IMR-90 (cell line): ENCODE results near the gene SALL4. TPM values are rescaled to one million over a fixed set of nuclear protein-coding genes. Genes with fewer than 3 reads are reported as not detected.

Experiments
- ATAC-seq: fragments of 200-7000 bp; cut with Tn5 transposase; 2 replicates; pipeline ENCODE4 v1.9.1; 2020; ENCODE audit warnings: low read depth, mild to moderate bottlenecking, moderate library complexity
- BruUV-seq: library from RNA; stranded (reverse); fragments of 400-500 nt; replicated peaks from 2 replicates; lab custom pipeline; 2021; lab: Mats Ljungman, UMichigan
- CTCF ChIA-PET: fragments of 300-600 bp; formaldehyde crosslinking; extraction: SDS; loops from one replicate; lab custom pipeline; 2021; ENCODE audit warnings: antibody characterized with exemption; lab: Yijun Ruan, JAX
- POLR2A ChIA-PET: fragments of 300-600 bp; sonication (Branson Sonifier 250); formaldehyde crosslinking; loops from one replicate; lab custom pipeline; 2022; ENCODE audit warnings: antibody characterized with exemption; ENCODE audit not compliant: unreplicated experiment; lab: Charles Lee
- DNase-seq: peaks from one replicate; pipeline ENCODE4 v3.0.0; 2013
- H2AFZ ChIP-seq: replicated peaks from 2 replicates; pipeline ENCODE3; 2013; ENCODE audit warnings: low read length, mild to moderate bottlenecking; ENCODE audit not compliant: poor library complexity
- H2AK5ac ChIP-seq: 2 replicates; pipeline ENCODE4 v1.6.1; 2013; ENCODE audit warnings: low read depth, low read length, inconsistent platforms
- H2AK9ac ChIP-seq: replicated peaks from 2 replicates; pipeline ENCODE3; 2013; ENCODE audit warnings: mild to moderate bottlenecking, low read depth, low read length, moderate library complexity; ENCODE audit not compliant: poor library complexity
- H2BK120ac ChIP-seq: 2 replicates; pipeline ENCODE4 v1.6.1; 2013; ENCODE audit warnings: low read depth, low read length, inconsistent platforms
- H2BK15ac ChIP-seq: 3 replicates; pipeline ENCODE4 v1.6.1; 2013; ENCODE audit warnings: low read depth, low read length, inconsistent platforms
- H2BK20ac ChIP-seq: 2 replicates; pipeline ENCODE4 v1.6.1; 2013; ENCODE audit warnings: low read depth, mild to moderate bottlenecking, inconsistent platforms, low read length, moderate library complexity
- H2BK5ac ChIP-seq: 2 replicates; pipeline ENCODE4 v1.6.1; 2013; ENCODE audit warnings: mild to moderate bottlenecking, low read depth, low read length, inconsistent platforms; ENCODE audit not compliant: poor library complexity, severe bottlenecking
- H3K14ac ChIP-seq: replicated peaks from 2 replicates; pipeline ENCODE4 v1.6.1; 2013; ENCODE audit warnings: low read depth, low read length, inconsistent platforms
- H3K18ac ChIP-seq: 2 replicates; pipeline ENCODE4 v1.6.1; 2013; ENCODE audit warnings: low read depth, low read length, control low read depth
- H3K23ac ChIP-seq: 2 replicates; pipeline ENCODE4 v1.6.1; 2013; ENCODE audit warnings: low read depth, low read length, inconsistent platforms
- H3K27ac ChIP-seq: 2 replicates; pipeline ENCODE4 v1.5.1; 2013; ENCODE audit warnings: mild to moderate bottlenecking, control low read depth, low read length; ENCODE audit not compliant: insufficient read depth
- H3K27me3 ChIP-seq: 2 replicates; pipeline ENCODE4 v1.6.1; 2013; ENCODE audit warnings: low read length; ENCODE audit not compliant: control insufficient read depth, insufficient read depth
- H3K36me3 ChIP-seq: 2 replicates; pipeline ENCODE4 v1.6.1; 2013; ENCODE audit warnings: low read length, mixed read lengths; ENCODE audit not compliant: control insufficient read depth, insufficient read depth
- H3K4ac ChIP-seq: 2 replicates; pipeline ENCODE4 v1.6.1; 2013; ENCODE audit warnings: low read depth, low read length, inconsistent platforms
- H3K4me1 ChIP-seq: 2 replicates; pipeline ENCODE4 v1.6.1; 2013; ENCODE audit warnings: low read length, mixed read lengths; ENCODE audit not compliant: control insufficient read depth, insufficient read depth
- H3K4me2 ChIP-seq: 2 replicates; pipeline ENCODE4 v1.6.1; 2013; ENCODE audit warnings: low read depth, mild to moderate bottlenecking, control low read depth, low read length, moderate library complexity
- H3K4me3 ChIP-seq: 2 replicates; pipeline ENCODE4 v1.5.1; 2013; ENCODE audit warnings: low read depth, mild to moderate bottlenecking, control low read depth, low read length, moderate library complexity; ENCODE audit not compliant: insufficient read depth
- H3K56ac ChIP-seq: 2 replicates; pipeline ENCODE4 v1.6.1; 2013; ENCODE audit warnings: low read length, inconsistent platforms; ENCODE audit not compliant: insufficient read depth; ENCODE audit errors: extremely low read depth
- H3K79me1 ChIP-seq, 2 experiments: 2 replicates each; pipeline ENCODE4 v1.6.1; 2013; ENCODE audit warnings: low read length in 2 of 2, inconsistent platforms in 1 of 2, low read depth in 1 of 2
- H3K9ac ChIP-seq: 2 replicates; pipeline ENCODE4 v1.6.1; 2013; ENCODE audit warnings: low read depth, low read length, control low read depth
- H3K9me1 ChIP-seq: 2 replicates; pipeline ENCODE4 v1.6.1; 2013; ENCODE audit warnings: low read length, inconsistent platforms; ENCODE audit not compliant: insufficient read depth
- H3K9me3 ChIP-seq: 2 replicates; pipeline ENCODE4 v1.6.1; 2013; ENCODE audit warnings: low read length; ENCODE audit not compliant: control insufficient read depth, insufficient read depth
- H4K20me1 ChIP-seq: 2 replicates; pipeline ENCODE4 v1.6.1; 2013; ENCODE audit warnings: low read length, inconsistent platforms; ENCODE audit not compliant: insufficient read depth
- H4K5ac ChIP-seq: 2 replicates; pipeline ENCODE4 v1.6.1; 2013; ENCODE audit warnings: mild to moderate bottlenecking, low read depth, low read length, control low read depth
- H4K8ac ChIP-seq, 2 experiments: 2 replicates each; pipeline ENCODE4 v1.6.1; 2013; ENCODE audit warnings: low read depth in 2 of 2, low read length in 2 of 2, control low read depth in 1 of 2, inconsistent platforms in 1 of 2
- H4K91ac ChIP-seq: 2 replicates; pipeline ENCODE4 v1.6.1; 2013; ENCODE audit warnings: low read depth, low read length, inconsistent platforms; ENCODE audit not compliant: insufficient read depth
- BHLHE40 ChIP-seq: fragments of 150-350 bp; IDR thresholded peaks from 2 replicates; pipeline ENCODE4 v1.6.1; 2016; ENCODE audit warnings: mild to moderate bottlenecking, low read depth, low read length
- WGBS, 2 experiments: methylation state at CpG; one replicate each; pipeline versions ENCODE4 v1.1.5 to v1.1.7; 2013; ENCODE audit warnings: missing lambda C conversion rate in 2 of 2; ENCODE audit not compliant: insufficient read length in 1 of 2; ENCODE audit errors: extremely low coverage in 2 of 2; 5-methylcytosine and 5-hydroxymethylcytosine counted together
- dilution Hi-C: fragments of 300-500 bp; cut with HindIII; formaldehyde crosslinking; loops from one replicate; pipeline ENCODE4 v1.14.3; 2018; ENCODE audit warnings: low sequenced_read_pairs; ENCODE audit not compliant: unreplicated experiment
- in situ Hi-C: fragments of 300-500 bp; cut with MboI; formaldehyde crosslinking; loops from 3 replicates; pipeline ENCODE4 v1.14.3; 2019; ENCODE audit warnings: low sequenced_read_pairs, inconsistent platforms, mixed read lengths
- intact Hi-C: fragments of 100-400 bp; cut with micrococcal nuclease; formaldehyde crosslinking; loops from 2 replicates; pipeline ENCODE4 v1.10.0; 2022
- polyA plus RNA-seq, 3 experiments: library from polyadenylated mRNA; depleted of rRNA; stranded (reverse); fragments of >200 nt; gene quantifications; 2 replicates each; pipeline ENCODE4 v1.2.3, GENCODE V29; 2012; ENCODE audit warnings: low replicate concordance in 1 of 3
- total RNA-seq: library from RNA; depleted of rRNA; stranded (reverse); fragments of >200 nt; gene quantifications from 2 replicates; pipeline ENCODE4 v1.2.3, GENCODE V29; 2012

The SALL4 gene
- total and polyA plus RNA-seq, 2 of the 4 experiments (the other 2 are of a cell fraction), result not detected

GRCh38 chr20:51739722-51740249 lies 62.5 kb downstream of the SALL4 start:
- H3K18ac ChIP-seq, result no peak overlapping the region
- DNase-seq (no peak), ATAC-seq (no peak)
- H3K27me3 ChIP-seq, result no peaks in the 10 kb centered on the region
- no peak overlapping the region for H3K27ac ChIP-seq
- no peaks in the 10 kb centered on the region for H3K9me3 ChIP-seq
- no peak for TF ChIP-seq BHLHE40
- no peak overlapping the region for H3K9ac ChIP-seq
- H4K5ac ChIP-seq, result no peak overlapping the region
- peaks cover 12% of the 10 kb centered on the region for H3K4me1 ChIP-seq
- intact Hi-C loops, result no loop called here
- peak overlapping the region; percentile 35 for H2AK9ac ChIP-seq
- peaks cover 20% of the 10 kb centered on the region for H3K9me1 ChIP-seq
- dilution Hi-C loops, result no loop called here
- peaks cover 20 to 83% of the 10 kb centered on the region in 2 experiments for H3K79me1 ChIP-seq
- H3K4me3 ChIP-seq, result no peak overlapping the region
- H4K20me1 ChIP-seq, result peaks cover 5% of the 10 kb centered on the region; the same call in 1 of the 2 replicates
- H2BK5ac ChIP-seq, result no peak overlapping the region
- H3K23ac ChIP-seq, result no peak overlapping the region
- H2BK120ac ChIP-seq, result no peak overlapping the region
- H4K8ac ChIP-seq, result no peak overlapping the region
- 0 out of 2 replicates have a peak overlapping the region, but pooled peaks have one; percentile 26 for H3K4ac ChIP-seq
- POLR2A ChIA-PET, result no interaction called here
- no peak overlapping the region for H2AFZ ChIP-seq
- in situ Hi-C loops, result no loop called here
- H2BK20ac ChIP-seq, result no peak overlapping the region
- H3K56ac ChIP-seq, result no peak overlapping the region
- CTCF ChIA-PET, result no interaction called here
- H2BK15ac ChIP-seq, result no peak overlapping the region
- H2AK5ac ChIP-seq, result no peak overlapping the region
- WGBS, 2 experiments, result no CpG with 5 or more reads among the region's 4 CpGs
- peak overlapping the region; percentile 6; the same call in 1 of the 2 replicates for H4K91ac ChIP-seq
- no TSS peak for BruUV-seq
- H3K36me3 ChIP-seq, result no peaks in the 10 kb centered on the region
- peak overlapping the region; percentile 70; the same call in 1 of the 2 replicates for H3K14ac ChIP-seq
- H3K4me2 ChIP-seq, result no peak overlapping the region
